KMS-11 (cell line): ENCODE data around the gene TLN1.
A peak's percentile ranks its signal among the peaks of the same experiment; 100 is the strongest.

Source experiments
- H2AFZ ChIP-seq: fragments of 200-600 bp; sonication (generic); 2 replicates; pipeline ENCODE4 v1.6.1; 2016; ENCODE audit warnings: antibody characterized with exemption, mixed run types, low read depth
- H3K27ac ChIP-seq: fragments of 200-600 bp; sonication (generic); 2 replicates; pipeline ENCODE4 v1.6.1; 2016; ENCODE audit warnings: mild to moderate bottlenecking, mixed run types
- H3K27me3 ChIP-seq: fragments of 200-600 bp; sonication (generic); 2 replicates; pipeline ENCODE4 v1.6.1; 2017; ENCODE audit warnings: mild to moderate bottlenecking, low read depth, mixed run types, moderate library complexity; ENCODE audit not compliant: insufficient read depth
- H3K36me3 ChIP-seq: fragments of 200-600 bp; sonication (generic); 2 replicates; pipeline ENCODE4 v1.6.1; 2017; ENCODE audit warnings: mild to moderate bottlenecking, mixed run types; ENCODE audit not compliant: insufficient read depth
- H3K4me1 ChIP-seq: fragments of 200-600 bp; sonication (generic); 2 replicates; pipeline ENCODE4 v1.6.1; 2016; ENCODE audit warnings: mild to moderate bottlenecking, low read depth, mixed run types; ENCODE audit not compliant: poor library complexity, severe bottlenecking
- H3K4me2 ChIP-seq: fragments of 200-600 bp; sonication (generic); 2 replicates; pipeline ENCODE4 v1.7.0; 2016; ENCODE audit warnings: mild to moderate bottlenecking, mixed run types
- H3K4me3 ChIP-seq: fragments of 200-600 bp; sonication (generic); IDR thresholded peaks from 2 replicates; pipeline ENCODE4 v1.6.1; 2017; ENCODE audit warnings: low read depth, low read length, mixed read lengths; ENCODE audit not compliant: insufficient read depth
- H3K79me2 ChIP-seq: fragments of 200-600 bp; sonication (generic); 2 replicates; pipeline ENCODE4 v1.6.1; 2016; ENCODE audit warnings: low read depth, mixed run types; ENCODE audit not compliant: insufficient read depth
- H3K9ac ChIP-seq: fragments of 200-600 bp; sonication (generic); 2 replicates; pipeline ENCODE4 v1.6.1; 2016; ENCODE audit warnings: mild to moderate bottlenecking, mixed run types
- H4K20me1 ChIP-seq: fragments of 200-600 bp; sonication (generic); 2 replicates; pipeline ENCODE4 v1.6.1; 2016; ENCODE audit warnings: mild to moderate bottlenecking, mixed run types; ENCODE audit not compliant: insufficient read depth
- CTCF ChIP-seq: fragments of 200-600 bp; sonication (generic); conservative IDR thresholded peaks from 2 replicates; pipeline ENCODE4 v1.6.1; 2017; ENCODE audit warnings: low read depth, mild to moderate bottlenecking, antibody characterized with exemption, low read length, moderate library complexity, mixed read lengths

The TLN1 gene

GRCh38 chr9:35660966-35661415 lies 71.0 kb downstream of the TLN1 start:
- Histone ChIP-seq H2AFZ (no peak overlapping the region), H3K4me3 (no peak overlapping the region), H3K9ac (no peak overlapping the region), H3K36me3 (no peaks in the 10 kb centered on the region), H3K4me2 (no peak overlapping the region), H3K4me1 (peaks cover 28% of the 10 kb centered on the region), H3K27ac (no peak overlapping the region), H3K27me3 (no peaks in the 10 kb centered on the region), H4K20me1 (no peaks in the 10 kb centered on the region), H3K79me2 (no peaks in the 10 kb centered on the region; the same call in 1 of the 2 replicates)
- TF ChIP-seq CTCF, result no peak

GRCh38 chr9:35659340-35659739 lies 72.7 kb downstream of the TLN1 start:
- H3K4me1 ChIP-seq, result peaks cover 21% of the 10 kb centered on the region
- no peak for TF ChIP-seq CTCF
- no peaks in the 10 kb centered on the region; the same call in 1 of the 2 replicates for H3K79me2 ChIP-seq
- H3K27me3 ChIP-seq, result no peaks in the 10 kb centered on the region
- H3K9ac ChIP-seq, result no peak overlapping the region; the same call in 1 of the 2 replicates
- no peak overlapping the region for H3K4me3 ChIP-seq
- no peak overlapping the region for H3K27ac ChIP-seq
- H3K36me3 ChIP-seq, result no peaks in the 10 kb centered on the region
- H3K4me2 ChIP-seq, result peak overlapping the region; percentile 84
- H4K20me1 ChIP-seq, result no peaks in the 10 kb centered on the region
- peak overlapping the region; percentile 65; the same call in 1 of the 2 replicates for H2AFZ ChIP-seq

- H3K9ac ChIP-seq, result peak overlapping the region; percentile 75
- no peaks in the 10 kb centered on the region for H3K27me3 ChIP-seq
- H3K4me2 ChIP-seq, result peak overlapping the region; percentile 84
- H3K4me3 ChIP-seq, result peak overlapping the region; percentile 46
- H3K4me1 ChIP-seq, result peaks cover 18% of the 10 kb centered on the region
- no peaks in the 10 kb centered on the region; the same call in 1 of the 2 replicates for H3K79me2 ChIP-seq
- peak overlapping the region; percentile 65 for H2AFZ ChIP-seq
- TF ChIP-seq CTCF, result no peak
- no peaks in the 10 kb centered on the region for H3K36me3 ChIP-seq
- peak overlapping the region; percentile 81 for H3K27ac ChIP-seq
- H4K20me1 ChIP-seq, result no peaks in the 10 kb centered on the region
Measured at GRCh38 chr9:35658968-35659220, 73.1 kb downstream of the TLN1 start.

GRCh38 chr9:35658137-35658967 lies 73.6 kb downstream of the TLN1 start, which contains the start of gene CCDC107:
Gene CCDC107, plus strand, starts transcription at chr9:35658292. Its CDS starts 88 bp downstream, at chr9:35658380.
- no peaks in the 10 kb centered on the region; the same call in 1 of the 2 replicates for H3K79me2 ChIP-seq
- H3K27me3 ChIP-seq, result no peaks in the 10 kb centered on the region
- peak within 1 kb of the TSS; percentile 84 for H3K4me2 ChIP-seq
- H3K36me3 ChIP-seq, result no peaks in the 10 kb centered on the region
- no peaks in the 10 kb centered on the region for H4K20me1 ChIP-seq
- H3K27ac ChIP-seq, result peak within 1 kb of the TSS; percentile 81
- peak; percentile 64 for TF ChIP-seq CTCF
- peak within 1 kb of the TSS; percentile 46 for H3K4me3 ChIP-seq
- H3K4me1 ChIP-seq, result peaks cover 18% of the 10 kb centered on the region
- H3K9ac ChIP-seq, result peak within 1 kb of the TSS; percentile 75
- peak within 1 kb of the TSS; percentile 65 for H2AFZ ChIP-seq
